NT2/D1 (cell line): ENCODE results near the gene ZNF544.

Source experiments
- YY1 ChIP-seq: IDR thresholded peaks from 2 replicates; pipeline ENCODE4 v1.6.1; 2011; ENCODE audit not compliant: insufficient read length, insufficient read depth
- ZNF274 ChIP-seq: IDR thresholded peaks from 2 replicates; pipeline ENCODE4 v1.6.1; 2011; ENCODE audit warnings: mild to moderate bottlenecking, low read depth, low read length

DNA sequence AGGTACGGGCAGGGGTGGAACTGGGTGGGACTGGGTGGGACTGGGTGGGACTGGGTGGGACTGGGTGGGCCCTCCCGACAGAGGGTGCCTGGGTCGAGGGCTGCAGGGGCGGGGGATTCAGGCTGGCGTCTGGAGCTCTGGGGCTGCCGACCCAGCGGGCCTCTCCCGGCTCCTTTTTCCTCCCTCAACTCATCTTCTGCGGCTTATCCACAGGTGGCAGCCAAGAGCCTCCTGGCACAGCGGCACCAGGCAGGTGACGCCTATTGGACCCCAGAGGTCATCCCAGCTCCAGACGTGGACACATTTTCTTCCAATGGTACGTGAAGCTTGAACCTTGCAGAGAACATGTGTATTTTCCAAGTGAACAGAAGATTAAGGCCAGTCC is 533 bp downstream of the ZNF544 start:
- no peak for TF ChIP-seq YY1
- TF ChIP-seq ZNF274: no peak
